GM23338 (cell line): ENCODE results near the gene TCF12. TPM values are rescaled to one million over a fixed set of nuclear protein-coding genes. Genes with fewer than 3 reads are reported as not detected.

ENCODE experiments used
- ATAC-seq: fragments of 200-7000 bp; cut with Tn5 transposase; 3 replicates; pipeline ENCODE4 v1.9.1; 2020
- DNase-seq: peaks from one replicate; pipeline ENCODE4 v3.0.0-alpha.2; 2015; ENCODE audit warnings: low spot score
- H2AFZ ChIP-seq: fragments of 200-600 bp; sonication (generic); 2 replicates; pipeline ENCODE4 v1.8.0; 2016; ENCODE audit warnings: antibody characterized with exemption, mild to moderate bottlenecking, moderate library complexity
- H3F3A ChIP-seq: fragments of 200-600 bp; sonication (generic); replicated peaks from 2 replicates; pipeline ENCODE4 v1.8.0; 2017; ENCODE audit warnings: antibody characterized with exemption, mixed run types, low read depth
- H3K27ac ChIP-seq: fragments of 200-600 bp; sonication (generic); 2 replicates; pipeline ENCODE4 v1.6.1; 2016; ENCODE audit warnings: low read depth
- H3K27me3 ChIP-seq: fragments of 200-600 bp; sonication (generic); 2 replicates; pipeline ENCODE4 v1.8.0; 2016; ENCODE audit warnings: mild to moderate bottlenecking, mixed run types, moderate library complexity; ENCODE audit not compliant: insufficient read depth
- H3K36me3 ChIP-seq: fragments of 200-600 bp; sonication (generic); 2 replicates; pipeline ENCODE4 v1.8.0; 2016; ENCODE audit warnings: mild to moderate bottlenecking; ENCODE audit not compliant: insufficient read depth
- H3K4me1 ChIP-seq: fragments of 200-600 bp; sonication (generic); 2 replicates; pipeline ENCODE4 v1.8.0; 2016; ENCODE audit warnings: mild to moderate bottlenecking, moderate library complexity; ENCODE audit not compliant: insufficient read depth
- H3K4me2 ChIP-seq: fragments of 200-600 bp; sonication (generic); 2 replicates; pipeline ENCODE4 v1.7.1; 2017; ENCODE audit warnings: mixed run types
- H3K4me3 ChIP-seq: fragments of 200-600 bp; sonication (generic); 2 replicates; pipeline ENCODE4 v1.6.1; 2016; ENCODE audit warnings: mixed run types
- H3K79me2 ChIP-seq: fragments of 200-600 bp; sonication (generic); replicated peaks from 2 replicates; pipeline ENCODE4 v1.8.0; 2017; ENCODE audit warnings: mild to moderate bottlenecking; ENCODE audit not compliant: insufficient read depth
- H3K9me2 ChIP-seq: fragments of 200-600 bp; sonication (generic); 2 replicates; pipeline ENCODE4 v1.8.0; 2017; ENCODE audit not compliant: insufficient read depth
- H4K20me1 ChIP-seq: fragments of 200-600 bp; sonication (generic); replicated peaks from 2 replicates; pipeline ENCODE4 v1.8.0; 2017; ENCODE audit warnings: mild to moderate bottlenecking; ENCODE audit not compliant: insufficient read depth
- H3K27ac Mint-ChIP-seq: 2 replicates; pipeline ENCODE4 v1.8.0; 2020; ENCODE audit warnings: inconsistent platforms, mild to moderate bottlenecking, moderate library complexity, mixed read lengths
- H3K27me3 Mint-ChIP-seq: 3 replicates; pipeline ENCODE4 v1.8.0; 2022; ENCODE audit warnings: low read depth, mild to moderate bottlenecking, moderate library complexity, mixed read lengths, inconsistent platforms; ENCODE audit not compliant: insufficient read depth, poor library complexity
- H3K36me3 Mint-ChIP-seq: 3 replicates; pipeline ENCODE4 v1.8.0; 2021; ENCODE audit warnings: low read depth, mild to moderate bottlenecking, inconsistent platforms, moderate library complexity, mixed read lengths
- H3K4me1 Mint-ChIP-seq: 3 replicates; pipeline ENCODE4 v1.8.0; 2020; ENCODE audit warnings: mild to moderate bottlenecking, inconsistent platforms, mixed read lengths
- H3K4me3 Mint-ChIP-seq: 3 replicates; pipeline ENCODE4 v1.8.0; 2021; ENCODE audit warnings: moderate library complexity, mild to moderate bottlenecking, inconsistent platforms, mixed read lengths
- H3K9me3 Mint-ChIP-seq: 3 replicates; pipeline ENCODE4 v1.8.0; 2020; ENCODE audit warnings: moderate library complexity, mild to moderate bottlenecking, inconsistent platforms, mixed read lengths
- CREB1 ChIP-seq: fragments of 250-450 bp; sonication (Bioruptor Pico); IDR thresholded peaks from 2 replicates; pipeline ENCODE4 v1.5.0; 2020; ENCODE audit warnings: low read depth, mild to moderate bottlenecking, moderate library complexity
- ETS1 ChIP-seq: IDR thresholded peaks from 2 replicates; pipeline ENCODE4 v1.6.1; 2016; ENCODE audit warnings: antibody characterized with exemption
- EZH2 ChIP-seq: fragments of 200-600 bp; sonication (generic); IDR thresholded peaks from one replicate; pipeline ENCODE4 v1.8.0; 2017; ENCODE audit warnings: antibody characterized with exemption, mild to moderate bottlenecking, low read depth; ENCODE audit not compliant: unreplicated experiment
- EZH2phosphoT487 ChIP-seq: fragments of 200-600 bp; sonication (generic); IDR thresholded peaks from one replicate; pipeline ENCODE4 v1.8.1; 2018; ENCODE audit warnings: antibody characterized with exemption; ENCODE audit not compliant: unreplicated experiment
- JUNB ChIP-seq: IDR thresholded peaks from one replicate; pipeline ENCODE4 v1.6.1; 2016; ENCODE audit warnings: antibody characterized with exemption; ENCODE audit not compliant: unreplicated experiment
- NANOG ChIP-seq: IDR thresholded peaks from 2 replicates; pipeline ENCODE4 v1.6.1; 2016; ENCODE audit warnings: antibody characterized with exemption, borderline replicate concordance
- POLR2AphosphoS5 ChIP-seq: IDR thresholded peaks from 2 replicates; pipeline ENCODE4 v1.6.1; 2016; ENCODE audit warnings: antibody characterized with exemption, low read depth
- STAT1 ChIP-seq: IDR thresholded peaks from one replicate; pipeline ENCODE4 v1.6.1; 2016; ENCODE audit warnings: antibody characterized with exemption; ENCODE audit not compliant: unreplicated experiment
- ZNF114 ChIP-seq: fragments of 250-450 bp; sonication (Bioruptor Pico); IDR thresholded peaks from 2 replicates; pipeline ENCODE4 v1.5.0; 2020; ENCODE audit warnings: mild to moderate bottlenecking, moderate library complexity
- ZNF331 ChIP-seq: fragments of 250-450 bp; sonication (Bioruptor Pico); IDR thresholded peaks from 2 replicates; pipeline ENCODE4 v1.5.0; 2020; ENCODE audit warnings: low read depth, mild to moderate bottlenecking, moderate library complexity
- polyA plus RNA-seq: library from polyadenylated mRNA; unstranded; fragments of >200 nt; fragmentation: Nextera tagmentation; extraction: Ambion mirVana; gene quantifications from 2 replicates; pipeline ENCODE4 v1.2.1, GENCODE V29; 2016
- total RNA-seq: library from RNA; depleted of rRNA; stranded (reverse); fragments of >200 nt; shearing (Covaris generic); gene quantifications from 2 replicates; pipeline ENCODE4 v1.2.3, GENCODE V29; 2014
- TF ChIP-seq, protein P1 (sequence below): IDR thresholded peaks from one replicate; pipeline ENCODE4 v1.6.1; 2018; ENCODE audit warnings: antibody characterized with exemption; ENCODE audit not compliant: unreplicated experiment
- TF ChIP-seq, protein P2 (sequence below), 2 experiments: fragments of 200-600 bp in 1 of 2; sonication (generic) in 1 of 2; conservative IDR thresholded peaks; 2 replicates each; pipeline versions ENCODE4 v1.5.1 to v1.6.1; 2016 to 2017; ENCODE audit warnings: antibody characterized with exemption in 2 of 2, low read depth in 2 of 2, mild to moderate bottlenecking in 2 of 2, moderate library complexity in 1 of 2

The TCF12 gene
- total and polyA plus RNA-seq, 2 experiments from 2014 or later: 27.6 to 104 TPM

- Histone ChIP-seq H3K4me3 (peak overlapping the region; percentile 89), H3K4me2 (peak overlapping the region; percentile 87), H3K4me1 (peaks cover 21% of the 10 kb centered on the region), H3K79me2 (peaks cover 59% of the 10 kb centered on the region), H2AFZ (peak overlapping the region; percentile 56; the same call in 1 of the 2 replicates), H3K27me3 (no peaks in the 10 kb centered on the region; the same call in 1 of the 2 replicates), H3K27ac (peak overlapping the region; percentile 96), H3K36me3 (peaks cover 14% of the 10 kb centered on the region; the same call in 1 of the 2 replicates), H4K20me1 (no peaks in the 10 kb centered on the region), H3K9me2 (no peaks in the 10 kb centered on the region), H3F3A (no peaks in the 10 kb centered on the region)
- Mint-ChIP-seq H3K27ac (peak overlapping the region; percentile 88), H3K27me3 (peaks cover 12% of the 10 kb centered on the region), H3K9me3 (peaks cover 11% of the 10 kb centered on the region; the same call in 1 of the 3 replicates), H3K36me3 (peaks cover 47% of the 10 kb centered on the region), H3K4me3 (peak overlapping the region; percentile 92), H3K4me1 (peaks cover 22% of the 10 kb centered on the region)
- peak; percentile 27 for ATAC-seq
- no peak for TF ChIP-seq ZNF114 (CRISPR knock-in tag)
- TF ChIP-seq POLR2AphosphoS5: 0 out of 2 replicates have a peak, but pooled peaks have one; percentile 33
- DNase-seq: peak; percentile 72
These were observed 1.3 kb downstream of the TCF12 start for GRCh38 chr15:56919609-56920366.

GRCh38 chr15:56920367-56920627, 1.9 kb downstream of the TCF12 start:
- H3K36me3 Mint-ChIP-seq: peaks cover 46% of the 10 kb centered on the region
- Histone ChIP-seq H3K79me2 (peaks cover 61% of the 10 kb centered on the region), H4K20me1 (no peaks in the 10 kb centered on the region), H3K9me2 (no peaks in the 10 kb centered on the region), H3K4me1 (peaks cover 21% of the 10 kb centered on the region), H3K4me3 (peak overlapping the region; percentile 89), H3F3A (no peaks in the 10 kb centered on the region), H3K4me2 (peak overlapping the region; percentile 87), H2AFZ (no peak overlapping the region), H3K27me3 (no peaks in the 10 kb centered on the region; the same call in 1 of the 2 replicates), H3K27ac (0 out of 2 replicates have a peak overlapping the region, but pooled peaks have one; percentile 96), H3K36me3 (peaks cover 14% of the 10 kb centered on the region; the same call in 1 of the 2 replicates)
- ATAC-seq (no peak), DNase-seq (no peak)
- peak overlapping the region; percentile 92 for H3K4me3 Mint-ChIP-seq
- peaks cover 22% of the 10 kb centered on the region for H3K4me1 Mint-ChIP-seq
- peak overlapping the region; percentile 88 for H3K27ac Mint-ChIP-seq
- no peak for TF ChIP-seq STAT1
- H3K27me3 Mint-ChIP-seq: peaks cover 12% of the 10 kb centered on the region
- peaks cover 11% of the 10 kb centered on the region; the same call in 1 of the 3 replicates for H3K9me3 Mint-ChIP-seq

GRCh38 chr15:56923174-56923591, 4.7 kb downstream of the TCF12 start:
- Mint-ChIP-seq H3K4me3 (no peak overlapping the region), H3K27me3 (peaks cover 4% of the 10 kb centered on the region), H3K9me3 (no peaks in the 10 kb centered on the region), H3K27ac (no peak overlapping the region), H3K36me3 (peaks cover 33% of the 10 kb centered on the region), H3K4me1 (peaks cover 31% of the 10 kb centered on the region)
- DNase-seq: no peak
- no peaks in the 10 kb centered on the region for H4K20me1 ChIP-seq
- H3F3A ChIP-seq: no peaks in the 10 kb centered on the region
- H3K27ac ChIP-seq: 0 out of 2 replicates have a peak overlapping the region, but pooled peaks have one; percentile 15
- H3K4me2 ChIP-seq: no peak overlapping the region
- H3K9me2 ChIP-seq: no peaks in the 10 kb centered on the region
- H3K36me3 ChIP-seq: peaks cover 14% of the 10 kb centered on the region; the same call in 1 of the 2 replicates
- H3K27me3 ChIP-seq: no peaks in the 10 kb centered on the region
- H3K4me3 ChIP-seq: no peak overlapping the region
- ATAC-seq: no peak
- peaks cover 29% of the 10 kb centered on the region for H3K4me1 ChIP-seq
- no peak overlapping the region for H2AFZ ChIP-seq
- peaks cover 87% of the 10 kb centered on the region for H3K79me2 ChIP-seq
- TF ChIP-seq ZNF331 (CRISPR knock-in tag) (no peak), STAT1 (no peak), EZH2 (no peak), NANOG (no peak), ZNF114 (CRISPR knock-in tag) (no peak), POLR2AphosphoS5 (no peak), JUNB (no peak), ETS1 (no peak), CREB1 (no peak), EZH2phosphoT487 (no peak)
- TF ChIP-seq, protein P1, sequence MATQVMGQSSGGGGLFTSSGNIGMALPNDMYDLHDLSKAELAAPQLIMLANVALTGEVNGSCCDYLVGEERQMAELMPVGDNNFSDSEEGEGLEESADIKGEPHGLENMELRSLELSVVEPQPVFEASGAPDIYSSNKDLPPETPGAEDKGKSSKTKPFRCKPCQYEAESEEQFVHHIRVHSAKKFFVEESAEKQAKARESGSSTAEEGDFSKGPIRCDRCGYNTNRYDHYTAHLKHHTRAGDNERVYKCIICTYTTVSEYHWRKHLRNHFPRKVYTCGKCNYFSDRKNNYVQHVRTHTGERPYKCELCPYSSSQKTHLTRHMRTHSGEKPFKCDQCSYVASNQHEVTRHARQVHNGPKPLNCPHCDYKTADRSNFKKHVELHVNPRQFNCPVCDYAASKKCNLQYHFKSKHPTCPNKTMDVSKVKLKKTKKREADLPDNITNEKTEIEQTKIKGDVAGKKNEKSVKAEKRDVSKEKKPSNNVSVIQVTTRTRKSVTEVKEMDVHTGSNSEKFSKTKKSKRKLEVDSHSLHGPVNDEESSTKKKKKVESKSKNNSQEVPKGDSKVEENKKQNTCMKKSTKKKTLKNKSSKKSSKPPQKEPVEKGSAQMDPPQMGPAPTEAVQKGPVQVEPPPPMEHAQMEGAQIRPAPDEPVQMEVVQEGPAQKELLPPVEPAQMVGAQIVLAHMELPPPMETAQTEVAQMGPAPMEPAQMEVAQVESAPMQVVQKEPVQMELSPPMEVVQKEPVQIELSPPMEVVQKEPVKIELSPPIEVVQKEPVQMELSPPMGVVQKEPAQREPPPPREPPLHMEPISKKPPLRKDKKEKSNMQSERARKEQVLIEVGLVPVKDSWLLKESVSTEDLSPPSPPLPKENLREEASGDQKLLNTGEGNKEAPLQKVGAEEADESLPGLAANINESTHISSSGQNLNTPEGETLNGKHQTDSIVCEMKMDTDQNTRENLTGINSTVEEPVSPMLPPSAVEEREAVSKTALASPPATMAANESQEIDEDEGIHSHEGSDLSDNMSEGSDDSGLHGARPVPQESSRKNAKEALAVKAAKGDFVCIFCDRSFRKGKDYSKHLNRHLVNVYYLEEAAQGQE: no peak
- TF ChIP-seq, protein P2, sequence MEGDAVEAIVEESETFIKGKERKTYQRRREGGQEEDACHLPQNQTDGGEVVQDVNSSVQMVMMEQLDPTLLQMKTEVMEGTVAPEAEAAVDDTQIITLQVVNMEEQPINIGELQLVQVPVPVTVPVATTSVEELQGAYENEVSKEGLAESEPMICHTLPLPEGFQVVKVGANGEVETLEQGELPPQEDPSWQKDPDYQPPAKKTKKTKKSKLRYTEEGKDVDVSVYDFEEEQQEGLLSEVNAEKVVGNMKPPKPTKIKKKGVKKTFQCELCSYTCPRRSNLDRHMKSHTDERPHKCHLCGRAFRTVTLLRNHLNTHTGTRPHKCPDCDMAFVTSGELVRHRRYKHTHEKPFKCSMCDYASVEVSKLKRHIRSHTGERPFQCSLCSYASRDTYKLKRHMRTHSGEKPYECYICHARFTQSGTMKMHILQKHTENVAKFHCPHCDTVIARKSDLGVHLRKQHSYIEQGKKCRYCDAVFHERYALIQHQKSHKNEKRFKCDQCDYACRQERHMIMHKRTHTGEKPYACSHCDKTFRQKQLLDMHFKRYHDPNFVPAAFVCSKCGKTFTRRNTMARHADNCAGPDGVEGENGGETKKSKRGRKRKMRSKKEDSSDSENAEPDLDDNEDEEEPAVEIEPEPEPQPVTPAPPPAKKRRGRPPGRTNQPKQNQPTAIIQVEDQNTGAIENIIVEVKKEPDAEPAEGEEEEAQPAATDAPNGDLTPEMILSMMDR (conservative IDR thresholded peaks at IDR 0.05; ENCODE audit: low read depth in 2 of 2): no peak
